B cell (primary cell): ENCODE results near the gene DCTN3.

ENCODE experiments used
- EZH2 ChIP-seq: IDR thresholded peaks from 2 replicates; pipeline ENCODE4 v1.6.1; 2012; ENCODE audit warnings: borderline replicate concordance, low read depth, mild to moderate bottlenecking, moderate library complexity, low read length; ENCODE audit not compliant: insufficient read depth, poor library complexity, severe bottlenecking
- TF ChIP-seq, protein P1 (sequence below): fragments of 200-600 bp; IDR thresholded peaks from one replicate; pipeline ENCODE4 v1.8.0; 2022; ENCODE audit warnings: antibody characterized with exemption, mild to moderate bottlenecking

DNA sequence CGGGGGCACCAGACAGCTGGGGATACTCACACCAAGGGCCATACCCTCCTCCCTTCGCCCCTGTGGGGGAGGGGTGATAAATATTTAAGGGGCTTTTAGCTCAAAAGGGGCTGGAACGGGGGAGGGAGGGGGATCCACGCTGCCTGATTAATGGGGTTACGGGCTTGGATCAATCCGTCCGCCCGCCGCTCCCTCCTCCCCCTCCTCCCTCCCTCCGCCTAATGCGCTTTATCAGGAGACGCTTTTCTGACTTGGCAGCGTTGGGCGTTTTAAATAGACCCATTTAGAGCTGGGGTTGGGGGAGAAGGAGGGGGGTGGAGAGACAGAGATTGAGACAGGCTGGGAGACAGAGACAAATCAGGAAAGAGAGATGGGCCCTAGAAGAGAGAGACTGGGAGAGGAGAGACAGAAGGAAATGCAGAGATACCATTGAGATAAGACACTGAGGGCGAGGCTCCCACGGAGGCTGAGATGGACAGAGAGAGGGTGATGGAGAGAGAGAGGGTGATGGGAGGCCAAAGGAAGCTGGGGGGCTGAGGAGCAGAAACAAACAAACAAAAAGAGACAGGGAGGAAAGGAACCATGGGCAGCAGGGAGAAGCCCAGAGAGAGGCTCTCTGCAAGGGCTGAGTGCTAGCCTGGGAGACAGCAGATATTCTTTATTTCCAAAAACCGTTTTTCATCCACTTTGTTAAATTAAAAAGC is 41.0 kb downstream of the DCTN3 start:
- TF ChIP-seq, protein P1, sequence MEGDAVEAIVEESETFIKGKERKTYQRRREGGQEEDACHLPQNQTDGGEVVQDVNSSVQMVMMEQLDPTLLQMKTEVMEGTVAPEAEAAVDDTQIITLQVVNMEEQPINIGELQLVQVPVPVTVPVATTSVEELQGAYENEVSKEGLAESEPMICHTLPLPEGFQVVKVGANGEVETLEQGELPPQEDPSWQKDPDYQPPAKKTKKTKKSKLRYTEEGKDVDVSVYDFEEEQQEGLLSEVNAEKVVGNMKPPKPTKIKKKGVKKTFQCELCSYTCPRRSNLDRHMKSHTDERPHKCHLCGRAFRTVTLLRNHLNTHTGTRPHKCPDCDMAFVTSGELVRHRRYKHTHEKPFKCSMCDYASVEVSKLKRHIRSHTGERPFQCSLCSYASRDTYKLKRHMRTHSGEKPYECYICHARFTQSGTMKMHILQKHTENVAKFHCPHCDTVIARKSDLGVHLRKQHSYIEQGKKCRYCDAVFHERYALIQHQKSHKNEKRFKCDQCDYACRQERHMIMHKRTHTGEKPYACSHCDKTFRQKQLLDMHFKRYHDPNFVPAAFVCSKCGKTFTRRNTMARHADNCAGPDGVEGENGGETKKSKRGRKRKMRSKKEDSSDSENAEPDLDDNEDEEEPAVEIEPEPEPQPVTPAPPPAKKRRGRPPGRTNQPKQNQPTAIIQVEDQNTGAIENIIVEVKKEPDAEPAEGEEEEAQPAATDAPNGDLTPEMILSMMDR, result no peak
- no peak for TF ChIP-seq EZH2
